SIG-M5 treated with dmso at 0.1 percent for 504 hours (cell line): ENCODE data around the gene TMCC3.

Experiments
- DNase-seq: peaks from one replicate; lab custom pipeline; 2025; ENCODE audit not compliant: unreplicated experiment; lab: John Stamatoyannopoulos, UW

TMCC3 gene

GRCh38 chr12:94535510-94535921 lies 114.8 kb downstream of the TMCC3 start:
- no peak for DNase-seq

- DNase-seq: no peak
These were observed 115.4 kb downstream of the TMCC3 start for GRCh38 chr12:94534774-94535509.

GRCh38 chr12:94534278-94534677 lies 116.1 kb downstream of the TMCC3 start:
- DNase-seq: no peak

GRCh38 chr12:94532490-94533422 lies 117.6 kb downstream of the TMCC3 start:
- peak; percentile 73 for DNase-seq

- no peak for DNase-seq
These were observed 119.1 kb downstream of the TMCC3 start for GRCh38 chr12:94531196-94531720.

- peak; percentile 54 for DNase-seq
These were observed 124.4 kb downstream of the TMCC3 start for GRCh38 chr12:94525951-94526350.
